ENCODE results near the gene TTC13.

DNA sequence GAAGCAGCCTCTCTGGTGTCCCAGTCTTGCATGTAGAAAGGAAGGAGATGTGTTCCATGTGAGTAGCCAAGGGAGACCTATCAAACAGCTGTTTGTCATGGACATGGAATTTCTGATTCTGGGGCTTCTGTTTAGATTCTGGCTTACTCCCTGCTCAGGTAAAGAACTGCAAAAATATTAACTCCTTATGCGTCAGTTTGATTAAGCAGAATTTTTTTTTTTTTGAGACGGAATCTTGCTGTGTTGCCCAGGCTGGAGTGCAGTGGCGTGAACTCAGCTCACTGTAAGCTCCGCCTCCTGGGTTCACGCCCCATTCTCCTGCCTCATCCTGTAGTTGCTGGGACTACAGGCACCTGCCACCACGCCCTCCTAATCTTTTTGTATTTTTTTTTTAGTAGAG is 7.0 kb upstream of the TTC13 start:
- TF ChIP-seq POLR2A (IDR thresholded peaks at IDR 0.05) (no peak), POLR2AphosphoS5 (IDR thresholded peaks at IDR 0.05) (no peak)

Data from breast epithelium (tissue), 3 donors.